ENCODE results near the gene CHSY1. TPM values are rescaled to one million over a fixed set of nuclear protein-coding genes. Genes with fewer than 3 reads are reported as not detected.

CHSY1 gene
- total RNA-seq, 1 experiment from 2014 or later: 59.1 TPM

- ATAC-seq: no peak
- TF ChIP-seq KAT7 (CRISPR knock-in tag; IDR thresholded peaks at IDR 0.05; ENCODE audit: borderline replicate concordance) (no peak), NFATC4 (CRISPR knock-in tag; IDR thresholded peaks at IDR 0.05) (no peak), RELA (CRISPR knock-in tag; IDR thresholded peaks at IDR 0.05; ENCODE audit: borderline replicate concordance) (no peak), AR (CRISPR knock-in tag; IDR thresholded peaks at IDR 0.05) (no peak), JAZF1 (CRISPR knock-in tag; IDR thresholded peaks at IDR 0.05) (no peak), IRF1 (CRISPR knock-in tag; IDR thresholded peaks at IDR 0.05) (no peak), GRHL2 (CRISPR knock-in tag; IDR thresholded peaks at IDR 0.05; ENCODE audit: insufficient replicate concordance, severe bottlenecking) (no peak), SMAD3 (CRISPR knock-in tag; IDR thresholded peaks at IDR 0.05; ENCODE audit: borderline replicate concordance) (no peak), TP53 (CRISPR knock-in tag; IDR thresholded peaks at IDR 0.05) (no peak), MXD4 (CRISPR knock-in tag; IDR thresholded peaks at IDR 0.05; ENCODE audit: borderline replicate concordance) (no peak), TCF7 (CRISPR knock-in tag; IDR thresholded peaks at IDR 0.05; ENCODE audit: low read depth) (no peak), CDX4 (CRISPR knock-in tag; IDR thresholded peaks at IDR 0.05; ENCODE audit: borderline replicate concordance) (no peak)
- TF ChIP-seq, protein P1, sequence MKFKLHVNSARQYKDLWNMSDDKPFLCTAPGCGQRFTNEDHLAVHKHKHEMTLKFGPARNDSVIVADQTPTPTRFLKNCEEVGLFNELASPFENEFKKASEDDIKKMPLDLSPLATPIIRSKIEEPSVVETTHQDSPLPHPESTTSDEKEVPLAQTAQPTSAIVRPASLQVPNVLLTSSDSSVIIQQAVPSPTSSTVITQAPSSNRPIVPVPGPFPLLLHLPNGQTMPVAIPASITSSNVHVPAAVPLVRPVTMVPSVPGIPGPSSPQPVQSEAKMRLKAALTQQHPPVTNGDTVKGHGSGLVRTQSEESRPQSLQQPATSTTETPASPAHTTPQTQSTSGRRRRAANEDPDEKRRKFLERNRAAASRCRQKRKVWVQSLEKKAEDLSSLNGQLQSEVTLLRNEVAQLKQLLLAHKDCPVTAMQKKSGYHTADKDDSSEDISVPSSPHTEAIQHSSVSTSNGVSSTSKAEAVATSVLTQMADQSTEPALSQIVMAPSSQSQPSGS (CRISPR knock-in tag; IDR thresholded peaks at IDR 0.05; ENCODE audit: borderline replicate concordance, low read depth): no peak
- TF ChIP-seq, protein P2, sequence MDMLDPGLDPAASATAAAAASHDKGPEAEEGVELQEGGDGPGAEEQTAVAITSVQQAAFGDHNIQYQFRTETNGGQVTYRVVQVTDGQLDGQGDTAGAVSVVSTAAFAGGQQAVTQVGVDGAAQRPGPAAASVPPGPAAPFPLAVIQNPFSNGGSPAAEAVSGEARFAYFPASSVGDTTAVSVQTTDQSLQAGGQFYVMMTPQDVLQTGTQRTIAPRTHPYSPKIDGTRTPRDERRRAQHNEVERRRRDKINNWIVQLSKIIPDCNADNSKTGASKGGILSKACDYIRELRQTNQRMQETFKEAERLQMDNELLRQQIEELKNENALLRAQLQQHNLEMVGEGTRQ (CRISPR knock-in tag; IDR thresholded peaks at IDR 0.05): no peak
- TF ChIP-seq, protein P3, sequence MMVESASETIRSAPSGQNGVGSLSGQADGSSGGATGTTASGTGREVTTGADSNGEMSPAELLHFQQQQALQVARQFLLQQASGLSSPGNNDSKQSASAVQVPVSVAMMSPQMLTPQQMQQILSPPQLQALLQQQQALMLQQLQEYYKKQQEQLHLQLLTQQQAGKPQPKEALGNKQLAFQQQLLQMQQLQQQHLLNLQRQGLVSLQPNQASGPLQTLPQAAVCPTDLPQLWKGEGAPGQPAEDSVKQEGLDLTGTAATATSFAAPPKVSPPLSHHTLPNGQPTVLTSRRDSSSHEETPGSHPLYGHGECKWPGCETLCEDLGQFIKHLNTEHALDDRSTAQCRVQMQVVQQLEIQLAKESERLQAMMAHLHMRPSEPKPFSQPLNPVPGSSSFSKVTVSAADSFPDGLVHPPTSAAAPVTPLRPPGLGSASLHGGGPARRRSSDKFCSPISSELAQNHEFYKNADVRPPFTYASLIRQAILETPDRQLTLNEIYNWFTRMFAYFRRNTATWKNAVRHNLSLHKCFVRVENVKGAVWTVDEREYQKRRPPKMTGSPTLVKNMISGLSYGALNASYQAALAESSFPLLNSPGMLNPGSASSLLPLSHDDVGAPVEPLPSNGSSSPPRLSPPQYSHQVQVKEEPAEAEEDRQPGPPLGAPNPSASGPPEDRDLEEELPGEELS (CRISPR knock-in tag; IDR thresholded peaks at IDR 0.05): no peak
- TF ChIP-seq, protein P4, sequence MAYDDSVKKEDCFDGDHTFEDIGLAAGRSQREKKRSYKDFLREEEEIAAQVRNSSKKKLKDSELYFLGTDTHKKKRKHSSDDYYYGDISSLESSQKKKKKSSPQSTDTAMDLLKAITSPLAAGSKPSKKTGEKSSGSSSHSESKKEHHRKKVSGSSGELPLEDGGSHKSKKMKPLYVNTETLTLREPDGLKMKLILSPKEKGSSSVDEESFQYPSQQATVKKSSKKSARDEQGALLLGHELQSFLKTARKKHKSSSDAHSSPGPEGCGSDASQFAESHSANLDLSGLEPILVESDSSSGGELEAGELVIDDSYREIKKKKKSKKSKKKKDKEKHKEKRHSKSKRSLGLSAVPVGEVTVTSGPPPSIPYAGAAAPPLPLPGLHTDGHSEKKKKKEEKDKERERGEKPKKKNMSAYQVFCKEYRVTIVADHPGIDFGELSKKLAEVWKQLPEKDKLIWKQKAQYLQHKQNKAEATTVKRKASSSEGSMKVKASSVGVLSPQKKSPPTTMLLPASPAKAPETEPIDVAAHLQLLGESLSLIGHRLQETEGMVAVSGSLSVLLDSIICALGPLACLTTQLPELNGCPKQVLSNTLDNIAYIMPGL (CRISPR knock-in tag; IDR thresholded peaks at IDR 0.05): no peak
- Mint-ChIP-seq H3K27me3 (ENCODE audit: low read depth) (no peaks in the 10 kb centered on the region), H3K27ac (peak overlapping the region; percentile 35; the same call in 1 of the 2 replicates), H3K4me1 (peaks cover 49% of the 10 kb centered on the region), H3K4me3 (no peak overlapping the region), H3K36me3 (peaks cover 48% of the 10 kb centered on the region), H3K9me3 (no peaks in the 10 kb centered on the region)
- ChIA-PET POLR2A (no interaction called here), CTCF (no interaction called here)
- no peak for DNase-seq (ENCODE audit: low spot score)
Measured at GRCh38 chr15:101175401-101175800, 76.4 kb downstream of the CHSY1 start.

Data from WTC11 (cell line).